Activated CD8-positive, alpha-beta T cell treated with anti-CD3 and anti-CD28 coated beads for 36 hours (primary cell): ENCODE measurements around the gene KCNK15. TPM values are rescaled to one million over a fixed set of nuclear protein-coding genes. Genes with fewer than 3 reads are reported as not detected.

Experiments
- ATAC-seq: fragments of 200-7000 bp; cut with Tn5 transposase; one replicate; pipeline ENCODE4 v1.10.0; 2021; ENCODE audit warnings: mild to moderate bottlenecking, moderate library complexity
- CTCF ChIA-PET: fragments of 350-600 bp; sonication (Branson Sonifier 250); formaldehyde crosslinking; loops from one replicate; lab custom pipeline; 2021; ENCODE audit warnings: antibody characterized with exemption; lab: Charles Lee
- POLR2A ChIA-PET: fragments of 350-600 bp; sonication (Branson Sonifier 250); formaldehyde crosslinking; loops from one replicate; lab custom pipeline; 2021; ENCODE audit warnings: antibody characterized with exemption; lab: Charles Lee
- DNase-seq: peaks from one replicate; pipeline ENCODE4 v3.0.0-alpha.2; 2020
- H3K27ac Mint-ChIP-seq: one replicate; pipeline ENCODE4 v1.8.0; 2021; ENCODE audit warnings: mild to moderate bottlenecking, mixed read lengths
- H3K27me3 Mint-ChIP-seq: one replicate; pipeline ENCODE4 v1.8.0; 2021; ENCODE audit warnings: mixed read lengths
- H3K36me3 Mint-ChIP-seq: one replicate; pipeline ENCODE4 v1.8.0; 2021; ENCODE audit warnings: low read depth, mixed read lengths
- H3K4me1 Mint-ChIP-seq: one replicate; pipeline ENCODE4 v1.8.0; 2021; ENCODE audit warnings: low read depth, mixed read lengths
- H3K4me3 Mint-ChIP-seq: one replicate; pipeline ENCODE4 v1.8.0; 2021; ENCODE audit warnings: mild to moderate bottlenecking, moderate library complexity, mixed read lengths
- H3K9me3 Mint-ChIP-seq: one replicate; pipeline ENCODE4 v1.8.0; 2021; ENCODE audit warnings: mixed read lengths
- intact Hi-C: fragments of 100-400 bp; cut with micrococcal nuclease; formaldehyde crosslinking; loops from one replicate; pipeline ENCODE4 v1.10.0; 2022
- total RNA-seq, 2 experiments: library from RNA; stranded (reverse); gene quantifications; one replicate each; pipeline ENCODE4 v1.2.3, GENCODE V29; 2021
- TF ChIP-seq, protein P1 (sequence below): fragments of 200-600 bp; IDR thresholded peaks from one replicate; pipeline ENCODE4 v1.8.0; 2022; ENCODE audit warnings: antibody characterized with exemption, mild to moderate bottlenecking

KCNK15 gene
- total RNA-seq, 2 experiments from 2014 or later: 0.25 to 0.29 TPM

DNA sequence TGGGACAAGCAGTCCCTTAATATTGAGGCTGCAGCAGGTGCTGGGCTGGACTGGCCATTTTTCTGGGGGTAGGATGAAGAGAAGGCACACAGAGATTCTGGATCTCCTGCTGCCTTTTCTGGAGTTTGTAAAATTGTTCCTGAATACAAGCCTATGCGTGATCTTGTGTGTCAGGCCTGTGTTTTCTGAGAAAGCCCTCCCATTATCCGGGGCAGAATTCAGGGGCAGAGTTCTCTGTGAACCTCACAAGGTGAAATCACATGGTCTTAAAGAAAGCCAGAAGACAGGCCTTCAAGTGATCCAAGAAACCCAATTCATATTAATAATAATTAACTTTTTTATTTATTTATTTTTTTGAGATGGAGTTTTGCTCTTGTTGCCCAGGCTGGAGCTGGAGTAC, 18.0 kb upstream of the KCNK15 start:
- Mint-ChIP-seq H3K27ac (no peak overlapping the region), H3K4me1 (peaks cover 9% of the 10 kb centered on the region), H3K9me3 (no peaks in the 10 kb centered on the region), H3K36me3 (no peaks in the 10 kb centered on the region), H3K27me3 (no peaks in the 10 kb centered on the region), H3K4me3 (no peak overlapping the region)
- no peak for DNase-seq
- TF ChIP-seq, protein P1, sequence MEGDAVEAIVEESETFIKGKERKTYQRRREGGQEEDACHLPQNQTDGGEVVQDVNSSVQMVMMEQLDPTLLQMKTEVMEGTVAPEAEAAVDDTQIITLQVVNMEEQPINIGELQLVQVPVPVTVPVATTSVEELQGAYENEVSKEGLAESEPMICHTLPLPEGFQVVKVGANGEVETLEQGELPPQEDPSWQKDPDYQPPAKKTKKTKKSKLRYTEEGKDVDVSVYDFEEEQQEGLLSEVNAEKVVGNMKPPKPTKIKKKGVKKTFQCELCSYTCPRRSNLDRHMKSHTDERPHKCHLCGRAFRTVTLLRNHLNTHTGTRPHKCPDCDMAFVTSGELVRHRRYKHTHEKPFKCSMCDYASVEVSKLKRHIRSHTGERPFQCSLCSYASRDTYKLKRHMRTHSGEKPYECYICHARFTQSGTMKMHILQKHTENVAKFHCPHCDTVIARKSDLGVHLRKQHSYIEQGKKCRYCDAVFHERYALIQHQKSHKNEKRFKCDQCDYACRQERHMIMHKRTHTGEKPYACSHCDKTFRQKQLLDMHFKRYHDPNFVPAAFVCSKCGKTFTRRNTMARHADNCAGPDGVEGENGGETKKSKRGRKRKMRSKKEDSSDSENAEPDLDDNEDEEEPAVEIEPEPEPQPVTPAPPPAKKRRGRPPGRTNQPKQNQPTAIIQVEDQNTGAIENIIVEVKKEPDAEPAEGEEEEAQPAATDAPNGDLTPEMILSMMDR: no peak
- ChIA-PET CTCF (no interaction called here), POLR2A (interaction anchor here (0.6 kb wide), 1 partner anchor 78 kb away, joined by 3 read pairs; no protein-coding TSS in a partner anchor)
- no peak for ATAC-seq
- intact Hi-C loops: no loop called here

DNA sequence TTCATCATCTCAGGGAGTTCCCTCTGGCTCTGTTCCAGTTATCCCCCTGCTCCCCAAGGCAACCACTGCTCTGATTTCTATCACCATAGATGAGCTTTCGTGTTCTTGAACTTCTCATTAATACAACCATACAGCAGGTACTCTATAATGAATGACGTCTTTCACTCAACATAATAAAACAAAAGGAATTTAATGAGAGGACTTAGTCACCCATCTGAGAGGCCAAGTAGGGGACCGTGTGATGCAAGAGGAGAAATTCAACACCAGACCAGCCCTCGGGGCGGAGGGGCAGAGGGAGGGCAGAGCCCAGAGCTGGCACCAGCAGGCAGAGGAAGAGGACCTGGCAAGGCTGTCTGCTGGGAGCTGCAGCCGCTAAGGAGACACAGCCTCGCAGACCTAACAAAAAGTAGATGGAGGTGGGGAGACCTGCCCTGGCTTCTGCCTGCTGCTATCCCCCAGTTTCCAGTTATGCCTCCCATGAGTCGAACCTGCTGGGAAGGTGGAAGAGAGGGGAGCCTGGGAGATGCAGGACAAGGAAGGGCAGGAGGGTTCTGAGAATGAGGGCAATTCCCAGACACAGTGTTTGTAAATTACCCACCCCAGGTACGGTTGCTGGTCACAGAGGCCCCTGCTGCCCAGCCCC, 16.7 kb upstream of the KCNK15 start:
- H3K4me1 Mint-ChIP-seq: peaks cover 14% of the 10 kb centered on the region
- intact Hi-C loops: no loop called here
- H3K9me3 Mint-ChIP-seq: no peaks in the 10 kb centered on the region
- no peaks in the 10 kb centered on the region for H3K27me3 Mint-ChIP-seq
- ChIA-PET CTCF (interaction anchor here (1.4 kb wide), 1 partner anchor 44 kb away, joined by 4 read pairs; no protein-coding TSS in a partner anchor), POLR2A (no interaction called here)
- no peaks in the 10 kb centered on the region for H3K36me3 Mint-ChIP-seq
- DNase-seq (no peak), ATAC-seq (no peak)
- H3K4me3 Mint-ChIP-seq: no peak overlapping the region
- no peak overlapping the region for H3K27ac Mint-ChIP-seq
- TF ChIP-seq, protein P1: no peak

DNA sequence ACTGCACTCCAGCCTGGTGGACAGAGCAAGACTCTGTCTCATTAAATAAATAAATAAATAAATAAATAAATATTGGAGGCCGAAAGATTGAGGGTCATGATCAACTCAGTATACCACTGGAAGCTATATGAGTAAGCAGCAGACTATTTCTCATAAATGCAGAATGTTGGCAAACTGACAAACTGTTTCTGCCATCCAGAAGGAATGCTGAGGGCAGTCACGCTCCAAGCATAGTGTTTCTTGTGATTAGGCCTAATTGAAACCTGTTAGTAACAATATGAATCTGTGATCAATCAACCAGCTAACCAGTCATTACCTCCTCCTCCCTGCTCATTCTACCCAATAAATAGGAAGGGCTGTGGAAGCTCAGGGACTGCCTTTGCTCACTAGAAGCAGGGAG, 15.2 kb upstream of the KCNK15 start:
- POLR2A ChIA-PET: no interaction called here

DNA sequence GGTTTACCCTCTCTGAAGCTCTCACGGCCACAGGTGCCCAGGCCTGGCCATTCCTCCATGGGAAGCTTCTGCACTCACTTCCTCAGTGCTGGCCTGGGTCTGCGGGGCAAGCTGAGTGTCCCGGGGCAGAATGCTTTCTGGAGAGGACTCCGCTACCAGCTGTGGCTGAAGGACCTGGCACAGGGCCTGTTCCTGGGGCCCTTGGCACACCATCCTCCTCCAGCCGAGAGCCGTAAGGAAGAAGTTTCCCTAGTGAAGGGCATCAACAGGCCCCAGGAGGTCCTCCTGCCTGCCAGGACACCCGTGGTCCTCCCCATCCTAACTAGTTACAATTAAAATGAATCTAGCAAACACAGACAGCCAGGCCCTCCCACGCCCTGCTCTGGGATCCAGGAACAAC, 14.0 kb upstream of the KCNK15 start:
- Mint-ChIP-seq H3K9me3 (peaks cover 1% of the 10 kb centered on the region), H3K36me3 (no peaks in the 10 kb centered on the region), H3K27me3 (no peaks in the 10 kb centered on the region), H3K27ac (no peak overlapping the region), H3K4me1 (peaks cover 22% of the 10 kb centered on the region), H3K4me3 (no peak overlapping the region)
- no peak for ATAC-seq
- ChIA-PET CTCF (interaction anchor here (1.1 to 5.8 kb wide), 9 partner anchors 8 to 58 kb away, joined by 3 to 118 read pairs (median 8); no protein-coding TSS in a partner anchor), POLR2A (interaction anchor here (0.9 to 1.5 kb wide), 2 partner anchors 10 to 47 kb away, joined by 3 to 7 read pairs; no protein-coding TSS in a partner anchor)
- intact Hi-C loops: loop anchor here (2.0 kb wide), 1 partner anchor 47 kb away; no protein-coding TSS in a partner anchor
- TF ChIP-seq, protein P1: no peak
- DNase-seq: no peak

More for the DNA sequence above, 15.2 kb upstream of the KCNK15 start:
- Mint-ChIP-seq H3K9me3 (no peaks in the 10 kb centered on the region), H3K27me3 (no peaks in the 10 kb centered on the region), H3K4me3 (no peak overlapping the region), H3K4me1 (peaks cover 14% of the 10 kb centered on the region), H3K36me3 (no peaks in the 10 kb centered on the region), H3K27ac (no peak overlapping the region)
- intact Hi-C loops: no loop called here
- CTCF ChIA-PET: interaction anchor here (5.8 kb wide), 1 partner anchor 46 kb away, joined by 118 read pairs; no protein-coding TSS in a partner anchor
- no peak for ATAC-seq
- TF ChIP-seq, protein P1: no peak
- no peak for DNase-seq

DNA sequence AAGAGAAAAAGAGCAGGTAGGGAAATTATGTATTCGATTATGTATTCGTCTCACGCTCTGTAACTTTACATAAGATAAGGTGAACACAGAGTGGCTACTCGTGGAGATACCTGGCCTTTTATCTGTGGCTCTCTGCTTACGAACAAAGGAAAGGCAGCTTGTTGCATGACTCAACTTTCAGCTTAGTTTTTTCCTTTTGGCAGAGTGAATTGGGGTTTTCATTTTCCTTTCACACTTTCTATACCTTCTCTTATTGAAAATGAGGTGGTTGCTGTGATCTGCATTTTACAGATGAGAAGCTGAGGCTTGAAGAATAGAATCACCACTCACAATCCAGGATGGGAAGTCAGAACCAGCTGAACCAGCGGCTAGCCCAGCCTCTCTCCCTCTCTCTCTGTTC, 13.3 kb upstream of the KCNK15 start:
- Mint-ChIP-seq H3K27ac (no peak overlapping the region), H3K9me3 (peaks cover 4% of the 10 kb centered on the region), H3K4me3 (no peak overlapping the region), H3K4me1 (peaks cover 25% of the 10 kb centered on the region), H3K36me3 (no peaks in the 10 kb centered on the region), H3K27me3 (no peaks in the 10 kb centered on the region)
- intact Hi-C loops: loop anchor here (2.0 kb wide), 1 partner anchor 48 kb away; no protein-coding TSS in a partner anchor
- DNase-seq (no peak), ATAC-seq (peak; percentile 37)
- TF ChIP-seq, protein P1: no peak
- POLR2A ChIA-PET: interaction anchor here (0.9 to 1.5 kb wide), 2 partner anchors 11 to 48 kb away, joined by 3 to 7 read pairs; no protein-coding TSS in a partner anchor
- CTCF ChIA-PET: interaction anchor here (1.0 to 5.8 kb wide), 15 partner anchors 8 to 517 kb away, joined by 3 to 118 read pairs (median 4); no protein-coding TSS in a partner anchor
